ENCODE data around the gene KIF23. TPM values are rescaled to one million over a fixed set of nuclear protein-coding genes. Genes with fewer than 3 reads are reported as not detected.
"Not testable (repeated sequence)": the region's sequence is repeated elsewhere in the genome, so short reads cannot be mapped to it uniquely, and the experiment has no call there.

KIF23 gene
- total and polyA plus RNA-seq, 2 donors (not counting 1 experiment from before 2014, with no cell fraction given), result 16.5 to 19.4 TPM

DNA sequence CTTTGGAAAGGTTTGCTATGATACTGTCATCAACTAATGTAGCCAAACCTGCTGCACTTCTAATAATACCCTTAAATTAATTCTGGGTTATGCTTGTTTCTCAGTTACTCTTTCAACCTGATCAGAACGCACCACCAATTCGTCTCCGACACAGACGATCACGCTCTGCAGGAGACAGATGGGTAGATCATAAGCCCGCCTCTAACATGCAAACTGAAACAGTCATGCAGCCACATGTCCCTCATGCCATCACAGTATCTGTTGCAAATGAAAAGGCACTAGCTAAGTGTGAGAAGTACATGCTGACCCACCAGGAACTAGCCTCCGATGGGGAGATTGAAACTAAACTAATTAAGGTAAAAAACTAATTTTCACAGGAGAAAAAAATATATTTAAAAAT is 30.5 kb downstream of the KIF23 start:
- Histone ChIP-seq H3K27me3 (ENCODE audit: control insufficient read depth, insufficient read depth, low read length) (no peaks in the 10 kb centered on the region), H2AFZ (ENCODE audit: low read length) (no peak overlapping the region), H4K20me1 (ENCODE audit: control insufficient read depth, extremely low read depth, insufficient read depth, low read length) (no peaks in the 10 kb centered on the region), H3K79me2 (ENCODE audit: control insufficient read depth, insufficient read depth, low read length) (no peaks in the 10 kb centered on the region), H3K9ac (ENCODE audit: insufficient read depth, low read length) (no peak overlapping the region), H3K9me3 (ENCODE audit: control insufficient read depth, insufficient read depth, low read depth, low read length) (no peaks in the 10 kb centered on the region), H3K4me1 (ENCODE audit: control insufficient read depth, extremely low read depth, insufficient read depth, low read length) (no peaks in the 10 kb centered on the region), H3K27ac (ENCODE audit: insufficient read depth, low read length) (no peak overlapping the region), H3K4me3 (replicated peaks in 1 of 4; ENCODE audit: control extremely low read depth in 1 of 4, insufficient read depth in 1 of 4, low read depth in 3 of 4, low read length in 4 of 4) (no peak overlapping the region), H3K36me3 (ENCODE audit: control insufficient read depth, insufficient read depth, low read length) (peaks cover 12% of the 10 kb centered on the region), H3K4me2 (ENCODE audit: extremely low read depth, insufficient read depth, low read length) (no peak overlapping the region)
- TF ChIP-seq, protein P1, sequence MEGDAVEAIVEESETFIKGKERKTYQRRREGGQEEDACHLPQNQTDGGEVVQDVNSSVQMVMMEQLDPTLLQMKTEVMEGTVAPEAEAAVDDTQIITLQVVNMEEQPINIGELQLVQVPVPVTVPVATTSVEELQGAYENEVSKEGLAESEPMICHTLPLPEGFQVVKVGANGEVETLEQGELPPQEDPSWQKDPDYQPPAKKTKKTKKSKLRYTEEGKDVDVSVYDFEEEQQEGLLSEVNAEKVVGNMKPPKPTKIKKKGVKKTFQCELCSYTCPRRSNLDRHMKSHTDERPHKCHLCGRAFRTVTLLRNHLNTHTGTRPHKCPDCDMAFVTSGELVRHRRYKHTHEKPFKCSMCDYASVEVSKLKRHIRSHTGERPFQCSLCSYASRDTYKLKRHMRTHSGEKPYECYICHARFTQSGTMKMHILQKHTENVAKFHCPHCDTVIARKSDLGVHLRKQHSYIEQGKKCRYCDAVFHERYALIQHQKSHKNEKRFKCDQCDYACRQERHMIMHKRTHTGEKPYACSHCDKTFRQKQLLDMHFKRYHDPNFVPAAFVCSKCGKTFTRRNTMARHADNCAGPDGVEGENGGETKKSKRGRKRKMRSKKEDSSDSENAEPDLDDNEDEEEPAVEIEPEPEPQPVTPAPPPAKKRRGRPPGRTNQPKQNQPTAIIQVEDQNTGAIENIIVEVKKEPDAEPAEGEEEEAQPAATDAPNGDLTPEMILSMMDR (conservative IDR thresholded peaks at IDR 0.05 in 1 of 2, IDR thresholded peaks at IDR 0.05 in 1 of 2; ENCODE audit: low read depth in 1 of 2, low read length in 2 of 2), result no peak
- TF ChIP-seq EZH2 (IDR thresholded peaks at IDR 0.05; ENCODE audit: low read length, missing control alignments), result no peak
- DNase-seq (ENCODE audit: low read depth in 2 of 2), result no peak

GRCh38 chr15:69446953-69447352 is 32.8 kb downstream of the KIF23 start:
- TF ChIP-seq, protein P1 (conservative IDR thresholded peaks at IDR 0.05 in 1 of 2, IDR thresholded peaks at IDR 0.05 in 1 of 2; ENCODE audit: low read depth in 1 of 2, low read length in 2 of 2), result no peak
- no peak overlapping the region for H3K9ac ChIP-seq (ENCODE audit: insufficient read depth, low read length)
- no peak for DNase-seq (ENCODE audit: low read depth in 2 of 2)
- no peaks in the 10 kb centered on the region for H3K27me3 ChIP-seq (ENCODE audit: control insufficient read depth, insufficient read depth, low read length)
- no peaks in the 10 kb centered on the region for H3K79me2 ChIP-seq (ENCODE audit: control insufficient read depth, insufficient read depth, low read length)
- H3K4me1 ChIP-seq (ENCODE audit: control insufficient read depth, extremely low read depth, insufficient read depth, low read length), result no peaks in the 10 kb centered on the region
- H3K27ac ChIP-seq (ENCODE audit: insufficient read depth, low read length), result no peak overlapping the region
- H2AFZ ChIP-seq (ENCODE audit: low read length), result no peak overlapping the region
- H4K20me1 ChIP-seq (ENCODE audit: control insufficient read depth, extremely low read depth, insufficient read depth, low read length), result no peaks in the 10 kb centered on the region
- no peak overlapping the region for H3K4me3 ChIP-seq (replicated peaks in 1 of 4; ENCODE audit: control extremely low read depth in 1 of 4, insufficient read depth in 1 of 4, low read depth in 3 of 4, low read length in 4 of 4)
- no peak overlapping the region for H3K4me2 ChIP-seq (ENCODE audit: extremely low read depth, insufficient read depth, low read length)
- H3K9me3 ChIP-seq (ENCODE audit: control insufficient read depth, insufficient read depth, low read depth, low read length), result no peaks in the 10 kb centered on the region
- peaks cover 6% of the 10 kb centered on the region for H3K36me3 ChIP-seq (ENCODE audit: control insufficient read depth, insufficient read depth, low read length)

DNA sequence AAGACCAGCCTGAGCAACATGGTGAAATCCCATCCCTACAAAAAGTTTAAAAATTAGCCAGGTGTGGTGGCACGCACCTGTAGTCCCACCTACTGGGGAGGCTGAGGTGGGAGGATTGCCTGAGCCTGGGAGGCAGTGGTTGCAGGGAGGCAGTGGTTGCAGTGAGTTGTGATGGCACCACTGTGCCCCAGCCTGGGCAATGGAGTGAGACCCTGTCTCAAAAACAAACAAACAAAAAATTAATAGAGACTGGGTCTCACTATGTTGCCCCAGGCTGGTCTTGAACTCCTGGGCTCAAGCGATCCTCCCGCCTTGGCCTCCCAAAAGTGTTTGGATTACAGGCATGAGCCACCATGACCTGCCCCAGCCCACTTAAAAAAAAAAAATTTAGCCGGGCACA is 36.1 kb downstream of the KIF23 start:
- H3K27ac ChIP-seq (ENCODE audit: insufficient read depth, low read length); H2AFZ ChIP-seq (ENCODE audit: low read length); DNase-seq (ENCODE audit: low read depth in 2 of 2); H3K9ac ChIP-seq (ENCODE audit: insufficient read depth, low read length); H3K4me1 ChIP-seq (ENCODE audit: control insufficient read depth, extremely low read depth, insufficient read depth, low read length); H3K36me3 ChIP-seq (ENCODE audit: control insufficient read depth, insufficient read depth, low read length); H3K4me2 ChIP-seq (ENCODE audit: extremely low read depth, insufficient read depth, low read length); H4K20me1 ChIP-seq (ENCODE audit: control insufficient read depth, extremely low read depth, insufficient read depth, low read length); H3K9me3 ChIP-seq (ENCODE audit: control insufficient read depth, insufficient read depth, low read depth, low read length); H3K4me3 ChIP-seq (replicated peaks in 1 of 4; ENCODE audit: control extremely low read depth in 1 of 4, insufficient read depth in 1 of 4, low read depth in 3 of 4, low read length in 4 of 4); H3K27me3 ChIP-seq (ENCODE audit: control insufficient read depth, insufficient read depth, low read length): not testable (repeated sequence)
- peaks cover 25% of the 10 kb centered on the region for H3K79me2 ChIP-seq (ENCODE audit: control insufficient read depth, insufficient read depth, low read length)

All from fibroblast of lung (primary cell).